Stimulated activated CD4-positive, alpha-beta T cell treated with anti-CD3 and anti-CD28 coated beads, Interleukin-1b, Interleukin-23, amount 100 ng/mL, for 24 hours (primary cell): Measurements from ENCODE around the gene CISD3.

Experiments used
- DNase-seq, 4 experiments: peaks; one replicate each; pipeline ENCODE4 v3.0.0-alpha.2; 2020; ENCODE audit warnings: low read depth in 4 of 4, low spot score in 1 of 4

CISD3 gene

DNA sequence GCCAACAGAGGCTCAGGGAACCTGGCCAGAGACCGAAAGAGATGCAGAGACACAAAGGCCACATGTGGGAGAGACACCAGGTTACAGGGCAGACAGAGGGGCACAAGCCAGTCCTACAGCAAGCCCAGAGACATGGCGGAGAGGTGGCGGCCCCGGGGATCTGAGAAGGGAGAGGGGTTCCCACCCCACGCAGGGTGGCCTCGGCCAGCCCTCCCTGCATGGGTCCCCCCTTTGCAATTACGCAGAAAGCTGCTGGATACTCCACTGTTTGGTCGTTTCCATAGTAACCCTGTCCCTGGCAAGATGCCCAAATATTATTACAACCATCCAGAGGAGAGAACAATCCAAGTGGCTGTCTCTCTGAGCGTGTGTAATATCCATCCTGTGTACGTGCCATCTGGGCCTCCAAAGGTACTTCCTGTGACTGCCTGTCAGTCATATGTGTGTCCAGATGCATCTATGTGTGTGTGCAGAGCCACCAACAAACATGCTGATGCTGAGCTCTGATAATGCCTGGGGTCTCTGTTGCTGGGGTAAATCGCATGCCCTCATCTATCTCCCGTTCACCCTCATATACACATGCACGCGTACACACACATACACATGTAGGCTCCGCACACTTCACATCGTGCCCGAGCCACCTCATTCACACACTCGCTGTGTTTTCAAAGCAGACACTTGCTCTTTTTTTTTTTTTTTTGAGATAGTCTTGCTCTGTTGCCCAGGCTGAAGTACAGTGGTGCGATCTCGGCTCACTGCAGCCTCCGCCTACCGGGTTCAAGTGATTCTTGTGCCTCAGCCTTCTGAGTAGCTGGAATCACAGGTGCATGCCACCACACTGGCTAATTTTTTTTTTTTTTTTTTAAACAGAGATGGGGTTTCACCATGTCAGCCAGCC is 12.5 kb downstream of the CISD3 start:
- DNase-seq, result no peak

DNA sequence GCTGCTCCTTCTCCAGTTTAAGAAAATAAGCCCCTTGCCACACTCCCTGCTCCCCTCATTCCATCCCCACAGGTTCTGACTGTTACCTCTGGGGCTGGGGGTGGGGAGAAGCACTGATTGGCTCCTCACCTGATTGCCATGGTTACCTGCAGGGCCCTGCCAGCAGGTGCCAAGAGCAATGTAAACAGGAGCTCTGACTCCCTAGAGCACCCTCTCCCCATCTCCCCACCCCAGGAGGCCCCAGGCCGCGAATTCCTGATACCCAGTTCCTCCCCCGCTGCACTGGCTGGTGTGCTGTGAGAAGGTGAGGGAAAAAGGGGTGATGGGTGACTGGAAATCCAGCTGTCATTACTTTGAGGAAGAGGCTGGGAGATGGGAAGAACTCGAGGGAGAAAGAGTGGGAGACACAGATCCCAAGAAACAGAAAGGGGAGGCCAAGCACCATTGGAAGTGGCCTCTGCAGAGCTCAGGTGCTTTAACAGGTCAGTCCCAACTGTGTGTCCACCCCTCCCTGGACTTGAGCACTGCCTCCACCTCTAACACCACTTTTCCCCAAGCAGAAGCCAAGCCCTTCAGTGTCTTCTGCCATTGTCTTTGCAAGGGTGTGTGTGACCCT is 13.5 kb downstream of the CISD3 start:
- DNase-seq, result no peak

DNA sequence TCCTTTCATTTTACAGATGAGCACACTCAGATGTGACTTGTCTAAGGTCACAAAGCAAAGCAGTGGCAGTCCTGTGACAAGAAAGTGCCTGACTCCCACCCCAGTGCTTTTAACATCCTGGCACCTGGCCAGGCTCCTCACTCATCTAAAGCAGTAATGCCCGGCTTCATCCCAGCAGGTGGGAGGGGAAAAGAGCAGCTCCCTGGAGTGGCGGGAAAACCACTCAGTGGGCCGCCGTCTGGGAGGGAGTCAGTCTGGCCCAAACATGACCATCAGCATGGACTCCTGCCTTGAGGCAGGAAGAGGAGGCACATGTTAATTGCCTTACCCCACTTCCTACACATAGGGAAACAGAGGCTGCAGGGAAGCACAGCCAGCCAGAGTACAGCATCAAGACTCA is 15.4 kb downstream of the CISD3 start:
- DNase-seq, result no peak

DNA sequence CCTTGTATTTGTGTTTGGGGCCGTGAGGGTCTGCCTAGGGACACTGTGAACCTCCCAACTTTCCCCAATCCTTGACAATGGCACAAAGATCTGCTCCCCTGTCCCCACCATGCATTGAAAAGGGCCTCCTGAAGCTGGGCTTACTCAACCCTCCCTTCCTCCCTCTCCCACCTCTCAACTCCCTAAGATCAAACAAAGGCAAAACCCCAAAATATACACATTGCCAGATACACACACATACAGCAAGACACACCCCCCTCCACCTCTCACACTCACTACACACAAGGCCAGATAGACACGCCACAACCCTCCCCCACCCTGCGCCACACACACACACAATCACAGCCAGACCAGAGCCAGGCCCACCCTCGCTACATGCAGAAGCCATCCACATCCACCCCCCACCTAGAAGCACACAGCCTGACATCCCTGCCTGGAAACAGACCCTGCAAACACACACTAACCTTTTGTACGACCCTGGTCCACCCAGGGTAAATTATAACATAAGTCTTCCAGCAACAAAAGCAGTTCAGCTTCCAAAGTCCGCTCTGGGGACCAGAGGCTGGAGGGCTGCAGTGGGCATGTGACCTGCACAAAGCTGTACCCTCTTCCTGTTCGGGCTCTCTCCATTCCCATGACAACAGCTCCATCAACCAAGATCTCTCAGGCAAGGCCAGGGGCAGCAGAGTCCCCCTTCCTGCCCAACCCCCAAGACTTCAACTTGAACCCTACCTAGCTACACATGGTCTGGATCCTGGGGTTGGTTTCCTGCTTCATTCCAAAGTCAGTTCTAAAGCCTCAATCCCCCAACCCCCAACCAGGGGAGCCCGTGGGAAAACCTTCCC is 16.1 kb downstream of the CISD3 start:
- DNase-seq, result no peak

DNA sequence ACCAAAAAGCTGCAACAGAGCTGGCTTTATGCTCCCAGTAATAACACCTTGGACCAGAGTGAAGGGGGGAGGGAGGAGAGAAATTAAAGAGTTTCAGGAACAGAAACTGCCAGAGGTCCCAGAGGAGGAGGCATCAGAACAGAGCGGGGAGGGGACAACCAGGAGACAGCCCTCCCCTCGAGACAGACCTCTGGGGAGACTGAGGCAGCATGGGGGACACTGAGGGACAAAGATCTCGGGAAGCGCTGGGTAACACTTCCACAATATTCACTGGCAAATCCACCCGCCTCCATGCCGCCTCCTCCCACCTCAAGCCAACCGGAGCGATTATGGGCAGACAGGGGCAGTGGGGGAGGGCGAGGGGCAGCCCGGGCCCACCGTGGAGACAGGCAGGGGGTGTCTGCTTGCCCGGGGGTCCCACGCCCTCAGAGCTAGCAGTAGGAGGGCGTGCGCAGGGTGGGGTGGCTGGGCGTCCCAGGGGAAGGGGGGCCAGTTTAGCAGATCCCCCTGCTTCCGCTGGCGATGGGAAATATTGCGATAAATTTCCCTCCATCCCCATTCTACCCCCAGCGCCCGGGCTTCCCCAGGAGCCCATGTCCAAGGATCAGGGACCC is 16.8 kb downstream of the CISD3 start:
- no peak for DNase-seq

DNA sequence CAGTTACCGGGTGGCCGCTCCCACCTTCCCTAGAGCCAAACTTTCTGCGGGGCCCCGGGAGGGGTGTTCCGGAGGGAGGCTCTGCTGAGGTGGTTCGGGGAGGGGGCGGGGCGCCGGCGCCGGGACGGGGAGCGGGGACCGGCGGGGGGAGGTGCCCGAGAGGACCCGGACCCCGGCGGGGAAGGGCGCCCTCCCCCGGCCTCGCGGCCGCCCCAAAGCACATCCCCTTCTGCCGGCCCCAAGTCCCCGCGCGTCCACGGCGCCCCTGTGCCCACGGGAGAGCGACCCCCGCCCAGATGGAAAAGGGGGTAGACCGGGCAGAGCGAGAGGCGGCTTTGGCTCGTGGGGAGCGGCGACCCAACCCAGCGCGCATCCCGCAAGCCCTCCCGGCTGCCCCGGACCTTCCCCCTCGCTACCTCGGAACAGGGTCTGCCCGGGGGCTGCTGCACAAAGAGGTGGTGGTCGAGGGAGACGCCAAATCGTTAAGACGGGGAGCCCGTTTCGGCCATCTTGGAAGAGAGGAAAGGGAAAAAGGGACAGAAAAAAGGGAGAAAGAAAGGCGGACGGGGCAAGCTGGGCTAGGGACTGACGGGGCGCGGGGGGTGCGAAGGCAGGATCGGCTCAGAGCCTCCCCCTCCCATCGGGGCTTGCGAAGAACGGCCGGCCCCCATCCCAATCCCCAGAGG is 17.5 kb downstream of the CISD3 start:
- DNase-seq, result no peak

DNA sequence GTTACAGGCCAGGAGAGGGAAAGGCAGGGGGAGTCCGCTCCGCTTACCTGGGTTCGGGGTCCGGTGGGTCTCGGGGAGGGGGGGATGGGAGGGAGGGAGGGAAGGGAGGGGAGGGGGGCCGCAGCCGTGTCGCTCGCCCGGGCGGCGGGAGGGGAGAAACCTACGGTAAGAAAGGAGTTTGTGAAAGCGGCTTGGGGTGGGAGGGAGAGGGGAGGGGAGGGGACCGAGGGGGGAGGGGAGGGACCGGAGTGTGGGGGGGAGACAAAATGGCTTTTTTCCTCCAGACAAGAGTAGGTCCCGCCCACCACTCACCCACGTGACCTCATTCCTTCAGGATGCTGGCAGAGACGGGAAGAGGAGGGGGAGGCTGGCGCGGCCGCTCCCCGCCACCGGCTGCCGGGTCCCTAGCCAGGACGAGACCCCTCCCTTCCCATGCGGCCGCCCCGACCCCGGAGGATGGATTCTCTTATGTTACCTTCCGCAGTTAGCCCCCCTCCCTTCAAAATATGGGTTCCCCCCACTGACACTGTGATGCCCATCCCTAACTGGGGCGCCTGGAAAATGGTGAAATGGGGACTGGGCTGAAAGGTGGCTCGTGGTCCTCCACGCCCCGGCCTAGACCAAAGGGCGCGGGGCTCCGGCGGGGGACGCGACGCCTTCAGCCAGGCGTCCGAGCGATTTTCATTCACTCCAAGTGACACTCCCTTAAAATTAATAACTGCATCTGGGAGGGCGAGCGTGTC is 18.2 kb downstream of the CISD3 start, which contains the start of gene PCGF2:
TSS of gene PCGF2 (minus strand) at position 188 of the 743 bp plus-strand sequence. CDS start 7,934 bp downstream, outside the sequence.
- no peak for DNase-seq

DNA sequence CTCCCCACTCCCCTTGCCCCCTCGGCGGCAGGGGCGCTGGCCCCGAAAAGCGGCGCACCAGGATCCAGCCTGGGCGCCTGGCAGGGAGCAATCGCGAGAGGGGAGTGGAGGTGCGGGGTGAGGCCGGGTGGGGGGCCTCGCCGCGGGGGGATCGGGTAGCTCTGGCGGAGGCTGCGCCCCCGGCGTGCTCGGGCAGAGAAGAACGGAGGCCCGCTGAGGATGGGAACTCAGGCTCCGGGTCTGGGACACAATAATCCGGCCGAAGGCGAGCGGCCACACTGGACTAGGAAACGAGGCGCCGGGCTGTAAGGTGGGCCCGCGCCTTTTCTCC is 18.7 kb downstream of the CISD3 start:
- no peak for DNase-seq

DNA sequence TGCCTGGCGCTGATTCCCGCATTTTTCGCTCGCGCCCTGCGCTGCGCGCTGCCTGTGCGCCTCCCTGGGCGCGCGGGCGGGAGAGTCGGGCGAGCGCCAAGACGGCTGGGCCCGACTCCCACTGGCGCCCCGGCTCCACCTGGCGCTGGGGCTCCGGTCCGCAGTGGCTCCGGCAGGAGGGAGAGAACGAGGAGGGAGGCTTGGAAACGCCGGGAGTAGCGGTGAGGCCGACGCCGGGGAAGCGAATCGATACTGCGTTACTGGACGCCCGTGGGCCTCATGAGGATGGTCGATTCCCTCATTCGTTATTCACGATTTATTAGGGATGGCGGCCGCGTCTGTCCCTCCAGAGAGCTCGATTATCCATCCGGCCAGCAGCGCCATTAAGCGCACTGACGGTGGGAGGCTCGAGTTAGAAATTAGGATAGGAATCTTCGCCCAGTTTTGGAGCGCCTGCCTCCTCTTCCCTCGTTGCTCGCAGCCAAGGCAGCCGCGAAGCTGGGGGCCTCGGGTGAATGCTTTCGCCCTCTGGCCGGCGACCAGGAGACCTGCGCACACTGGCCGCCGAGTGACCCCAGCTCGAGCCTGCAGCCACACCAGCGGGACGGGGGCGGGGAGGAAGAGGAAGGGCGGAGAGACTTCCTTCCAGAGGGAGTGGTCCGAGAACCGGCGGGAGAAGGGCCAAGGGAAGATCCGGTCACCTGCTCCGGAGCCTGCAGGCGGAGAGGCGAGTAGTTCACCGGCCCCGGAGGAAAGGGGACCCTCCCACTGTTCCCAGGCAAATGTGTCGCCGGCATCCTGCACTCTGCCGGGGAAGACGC is 19.3 kb downstream of the CISD3 start:
- no peak for DNase-seq

DNA sequence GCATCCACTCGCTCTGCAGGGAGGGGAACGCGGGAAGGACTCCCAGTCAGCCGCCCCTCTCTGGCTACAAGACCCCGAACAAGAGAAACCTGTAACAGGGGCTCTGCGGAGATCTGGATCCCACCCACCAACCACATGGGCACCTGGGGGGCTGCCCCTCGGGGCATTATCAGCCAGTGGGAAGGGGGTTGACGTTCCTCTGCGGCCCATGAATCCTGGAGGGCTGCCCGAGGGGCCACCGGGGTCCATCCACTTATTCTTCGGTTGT is 19.8 kb downstream of the CISD3 start:
- no peak for DNase-seq

DNA sequence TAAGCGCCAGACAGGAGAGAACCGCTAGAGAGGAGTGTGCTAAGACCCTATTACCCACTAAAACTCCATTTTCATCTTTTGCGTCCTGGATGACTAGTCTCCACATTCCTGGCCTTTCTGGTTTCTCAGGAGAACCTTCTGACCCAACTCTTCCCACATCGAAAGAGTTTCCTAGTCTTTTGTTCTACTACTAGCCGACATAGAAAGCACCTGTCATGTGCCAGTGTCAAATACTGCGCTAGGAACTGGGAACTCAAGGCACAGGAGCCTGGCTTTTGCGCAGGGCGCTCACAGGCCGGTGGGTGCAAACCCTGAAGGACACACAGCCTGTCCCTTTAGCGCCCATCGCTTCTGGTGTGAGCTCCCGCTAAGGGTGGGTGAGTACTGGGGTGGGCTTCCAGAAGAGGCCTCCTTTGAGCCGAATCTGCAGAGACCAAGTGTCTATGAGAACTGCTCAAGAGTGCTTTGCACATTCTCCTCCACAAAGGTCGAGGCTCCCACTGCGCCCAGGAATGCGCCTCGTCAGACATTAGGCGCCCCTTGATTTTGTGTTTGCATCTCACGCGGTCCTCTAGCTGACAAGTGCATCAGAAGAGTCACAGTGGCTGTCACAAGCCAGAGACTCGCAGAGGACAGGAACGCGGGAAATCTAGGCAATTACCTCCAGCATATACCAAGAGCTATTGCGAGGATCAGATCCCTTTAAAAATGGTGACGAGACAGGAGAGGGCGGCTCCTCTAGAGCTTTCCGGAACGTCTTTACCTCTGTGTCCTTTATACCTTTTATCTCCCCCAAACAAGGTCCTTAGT is 20.4 kb downstream of the CISD3 start:
- no peak for DNase-seq

DNA sequence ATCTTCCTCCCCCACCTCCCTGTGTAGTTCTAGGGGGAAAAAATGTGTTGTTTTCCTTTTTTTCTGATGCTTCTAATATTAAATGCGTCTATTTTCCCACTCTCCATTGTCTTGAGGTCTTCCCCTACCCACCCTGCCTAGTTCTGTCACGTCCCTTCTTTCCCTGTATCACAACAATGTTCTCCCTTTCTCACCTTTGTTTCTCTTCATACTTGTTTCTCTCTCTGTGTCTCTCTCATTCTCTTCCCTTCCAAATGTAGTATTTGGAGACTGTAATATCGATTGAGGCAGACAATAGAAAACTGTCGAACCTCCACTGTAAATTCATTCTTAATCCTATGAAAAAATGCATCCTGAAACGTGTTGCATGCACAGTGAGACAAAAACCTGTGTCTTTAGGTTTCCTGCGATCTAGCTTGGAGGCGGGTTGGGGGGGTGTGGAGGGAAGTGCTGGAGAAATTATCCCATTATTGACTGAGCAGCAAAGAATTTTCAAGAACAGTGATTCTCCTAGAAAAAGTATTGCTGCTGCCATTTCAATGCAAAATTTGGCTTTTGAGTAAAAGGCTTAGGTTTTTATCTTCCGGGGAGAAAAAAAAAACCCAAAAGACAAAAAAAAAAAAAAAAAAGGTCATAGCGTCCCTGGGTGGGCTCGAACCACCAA is 21.1 kb downstream of the CISD3 start:
- no peak for DNase-seq

DNA sequence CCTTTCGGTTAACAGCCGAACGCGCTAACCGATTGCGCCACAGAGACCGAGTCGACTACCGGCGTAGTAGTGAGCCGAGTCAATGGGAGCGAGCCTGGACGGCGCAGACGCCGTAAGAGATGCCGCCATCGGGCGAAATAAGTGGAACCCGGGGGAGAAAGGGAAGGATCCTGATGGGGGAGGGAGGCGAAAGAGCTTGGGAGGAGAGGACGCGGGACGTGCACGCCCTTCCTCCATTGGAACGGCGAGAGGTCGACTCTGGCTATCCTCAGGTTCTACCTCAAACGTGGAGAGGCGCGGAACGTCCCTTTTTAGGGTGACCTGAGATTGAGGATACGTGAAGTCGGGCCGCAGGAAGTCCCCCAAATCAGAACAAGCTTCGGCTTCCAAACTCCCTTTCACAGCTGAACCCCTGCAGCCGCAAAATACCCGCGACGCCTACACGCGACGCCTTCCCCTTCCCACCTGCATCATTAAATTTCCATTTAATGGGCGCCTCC is 21.7 kb downstream of the CISD3 start:
- peak; percentile 69 to 94 (median 74) for DNase-seq

DNA sequence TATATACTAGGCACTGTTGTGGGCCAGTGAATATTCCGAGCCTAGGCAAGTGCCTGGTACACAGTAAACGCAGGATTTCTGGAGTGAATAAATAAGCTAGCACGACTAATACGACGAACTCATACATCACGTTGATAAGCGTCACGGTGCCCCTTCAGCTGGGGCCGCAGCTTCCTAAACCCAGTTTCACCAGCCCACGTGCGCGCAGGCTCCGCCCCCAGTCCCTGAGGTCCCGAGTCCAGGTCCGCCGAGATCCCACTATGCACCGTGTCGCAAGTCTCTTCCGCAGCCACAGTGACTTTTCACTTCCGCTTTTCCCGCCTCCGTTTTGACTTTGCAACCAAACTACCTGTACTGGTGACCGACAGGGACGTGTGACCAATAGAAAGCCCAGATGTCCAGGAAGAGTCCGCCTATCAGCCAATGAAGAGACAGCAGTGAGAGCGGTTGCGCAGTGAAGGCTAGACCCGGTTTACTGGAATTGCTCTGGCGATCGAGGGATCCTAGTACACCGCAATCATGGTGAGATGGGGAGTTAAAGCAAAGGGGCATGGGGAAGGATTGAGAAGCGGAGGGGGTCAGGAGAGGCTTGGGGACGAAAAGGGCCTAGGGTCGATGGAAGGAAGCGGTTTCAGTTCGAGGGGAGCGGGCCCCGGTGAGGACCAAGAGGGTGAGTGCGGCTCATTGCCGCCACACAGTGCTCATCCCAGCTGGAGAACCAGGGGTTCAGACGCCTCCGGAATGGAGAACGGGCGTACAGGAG is 22.3 kb downstream of the CISD3 start, which contains the start of gene PSMB3:
TSS of gene PSMB3 (plus strand) at position 434 of the 763 bp plus-strand sequence. CDS start at position 520, 86 bp downstream.
- DNase-seq, result peak; percentile 83 to 95 (median 90)

DNA sequence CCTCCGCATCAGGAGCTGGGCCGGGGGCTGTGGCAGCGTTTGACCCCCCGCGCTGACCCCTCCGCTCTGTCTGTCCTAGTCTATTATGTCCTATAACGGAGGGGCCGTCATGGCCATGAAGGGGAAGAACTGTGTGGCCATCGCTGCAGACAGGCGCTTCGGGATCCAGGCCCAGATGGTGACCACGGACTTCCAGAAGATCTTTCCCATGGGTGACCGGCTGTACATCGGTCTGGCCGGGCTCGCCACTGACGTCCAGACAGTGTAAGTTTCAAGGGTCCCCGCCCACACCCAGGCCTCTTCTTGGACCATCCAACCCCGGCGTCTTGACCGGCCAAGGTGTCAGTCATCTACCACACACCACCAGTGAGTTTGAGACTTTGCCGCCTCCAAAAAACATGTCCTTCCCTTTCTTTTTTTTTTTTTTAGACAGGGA is 22.9 kb downstream of the CISD3 start:
- no peak for DNase-seq

DNA sequence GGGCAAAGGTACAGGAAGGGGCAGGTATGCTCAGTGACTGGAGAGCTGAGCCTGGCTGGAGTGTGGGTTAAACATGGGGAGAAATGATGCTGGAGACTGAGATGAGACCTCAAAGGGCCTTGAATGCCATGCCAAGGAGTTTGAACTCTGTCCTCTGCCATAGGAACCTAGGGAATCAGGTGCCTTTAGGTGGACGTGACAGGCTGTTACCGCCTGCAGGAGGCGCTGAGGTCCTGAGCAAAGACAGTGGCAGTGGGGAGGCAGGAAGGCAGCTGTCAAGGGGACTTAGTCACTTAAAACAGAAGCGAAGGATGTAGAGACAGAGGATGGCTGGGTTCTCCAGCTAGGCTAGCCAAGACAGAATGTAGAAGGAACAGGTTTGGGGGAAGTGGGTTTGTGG is 31.5 kb downstream of the CISD3 start:
- DNase-seq, result no peak

DNA sequence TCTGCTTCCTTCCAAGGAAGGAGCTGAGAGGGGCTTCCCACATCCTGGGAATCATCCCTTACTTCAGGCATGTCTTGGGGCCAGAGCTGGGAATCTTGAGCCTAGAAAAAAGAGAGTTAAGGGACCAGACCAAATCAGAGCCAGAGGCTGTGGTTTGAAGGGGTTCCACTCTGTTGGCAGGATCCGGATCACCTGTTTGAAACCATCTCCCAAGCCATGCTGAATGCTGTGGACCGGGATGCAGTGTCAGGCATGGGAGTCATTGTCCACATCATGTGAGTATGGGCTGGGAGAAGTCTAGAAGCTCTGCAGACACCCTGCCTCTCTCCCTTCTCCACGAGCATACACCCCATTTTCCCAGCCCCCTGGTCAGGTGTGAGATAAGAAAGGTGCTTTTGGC is 32.1 kb downstream of the CISD3 start:
- DNase-seq, result no peak
